Measurements from ENCODE around the gene ZNF324. TPM values are rescaled to one million over a fixed set of nuclear protein-coding genes. Genes with fewer than 3 reads are reported as not detected.

The ZNF324 gene
- total RNA-seq, 1 donor, result 20.6 TPM

DNA sequence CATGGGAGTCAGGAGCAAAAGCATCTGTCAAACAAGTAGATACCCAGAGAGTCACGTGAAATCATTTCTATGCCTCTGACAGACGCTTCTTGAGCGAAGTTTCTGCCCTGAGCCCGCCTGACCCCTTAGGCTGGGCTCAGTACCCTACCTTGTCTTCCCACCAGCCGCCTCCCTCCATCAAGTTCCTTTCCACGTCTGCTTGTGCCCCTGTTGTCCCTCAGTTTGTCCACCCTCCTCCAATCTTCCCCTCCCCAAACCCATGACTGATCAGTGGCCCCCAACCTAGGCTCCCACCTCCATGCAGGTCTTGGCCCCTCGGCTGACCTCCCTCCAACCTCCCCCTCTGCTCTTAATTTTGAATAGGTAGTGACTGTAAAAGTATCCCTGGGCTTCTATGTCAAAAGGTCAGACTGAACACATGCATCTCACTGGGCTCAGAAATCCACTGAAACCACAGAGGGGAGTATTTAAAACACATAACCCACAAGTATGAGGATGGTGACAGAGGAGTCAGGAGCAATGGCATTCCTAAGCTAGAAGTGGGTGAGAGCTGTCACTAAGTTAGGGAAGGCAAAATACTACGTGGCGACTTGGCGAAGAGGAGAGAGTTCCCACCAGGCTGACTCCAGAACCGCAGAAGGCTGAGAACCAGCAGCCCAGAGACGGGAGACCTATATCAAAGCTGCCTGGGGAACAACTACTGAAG, 7.6 kb downstream of the ZNF324 start:
- peaks cover 18% of the 10 kb centered on the region for H3K4me1 ChIP-seq (ENCODE audit: insufficient read depth, low read length)
- no peak for TF ChIP-seq CTCF (IDR thresholded peaks at IDR 0.05; ENCODE audit: extremely low read depth, low read depth, low read length)
- peaks cover 15% of the 10 kb centered on the region for H3K36me3 ChIP-seq (ENCODE audit: insufficient read depth, low read length)
- no peaks in the 10 kb centered on the region for H3K9me3 ChIP-seq (ENCODE audit: low read depth, low read length)
- H2AFZ ChIP-seq (ENCODE audit: low read length), result no peak overlapping the region
- DNase-seq (ENCODE audit: insufficient read length, low spot score, missing footprints), result peak; percentile 96
- peak overlapping the region; percentile 80 for H3K4me3 ChIP-seq (ENCODE audit: insufficient read depth, low read length)
- peak overlapping the region; percentile 95 for H3K4me2 ChIP-seq (ENCODE audit: insufficient read depth, low read length)
- peaks cover 6% of the 10 kb centered on the region for H4K20me1 ChIP-seq (ENCODE audit: insufficient read depth, low read length)
- H3K79me2 ChIP-seq (ENCODE audit: insufficient read depth, low read length), result peaks cover 6% of the 10 kb centered on the region
- no peaks in the 10 kb centered on the region for H3K27me3 ChIP-seq (ENCODE audit: insufficient read depth, low read length)
- peak overlapping the region; percentile 96 for H3K27ac ChIP-seq (ENCODE audit: low read depth, low read length)

DNA sequence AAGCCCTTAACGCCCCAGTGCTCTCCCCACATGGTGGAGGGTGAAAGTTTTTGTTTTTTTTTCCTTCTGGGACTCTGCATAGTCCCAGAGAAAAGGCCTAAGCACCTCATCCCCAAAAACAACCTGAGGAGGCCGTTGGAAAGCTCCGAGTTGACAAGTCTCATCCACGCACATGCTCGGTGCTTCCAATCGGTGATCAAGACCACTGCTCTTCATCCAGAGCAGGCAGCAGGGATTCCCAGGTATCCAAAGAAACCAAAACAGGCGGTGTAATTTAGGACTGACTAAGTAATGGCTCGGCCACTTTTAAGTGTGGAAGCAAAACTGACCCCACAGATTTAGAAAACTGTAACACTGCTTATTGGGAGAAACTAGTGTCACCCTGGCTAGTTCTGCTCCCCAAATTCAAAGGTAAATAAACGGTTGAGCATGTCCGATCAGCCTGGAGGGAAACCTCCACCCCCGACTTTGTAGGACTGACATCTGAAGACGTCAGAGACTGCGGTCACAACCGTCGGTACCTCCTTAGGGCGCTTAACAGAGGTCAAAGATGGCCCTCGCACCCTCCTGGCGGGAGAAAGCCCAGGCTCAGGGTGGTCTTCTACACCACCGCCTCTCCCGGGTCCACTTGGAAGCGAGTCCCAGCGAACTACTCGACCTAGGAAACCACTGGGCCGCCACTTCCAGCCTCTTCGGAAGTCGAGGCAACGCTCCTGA, 8.3 kb downstream of the ZNF324 start:
- Histone ChIP-seq H2AFZ (ENCODE audit: low read length) (peak overlapping the region; percentile 85), H3K9me3 (ENCODE audit: low read depth, low read length) (no peaks in the 10 kb centered on the region), H3K27ac (ENCODE audit: low read depth, low read length) (peak overlapping the region; percentile 96), H3K4me1 (ENCODE audit: insufficient read depth, low read length) (peaks cover 18% of the 10 kb centered on the region), H3K36me3 (ENCODE audit: insufficient read depth, low read length) (peaks cover 15% of the 10 kb centered on the region), H3K79me2 (ENCODE audit: insufficient read depth, low read length) (no peaks in the 10 kb centered on the region), H3K4me3 (ENCODE audit: insufficient read depth, low read length) (peak overlapping the region; percentile 80), H3K4me2 (ENCODE audit: insufficient read depth, low read length) (peak overlapping the region; percentile 95), H4K20me1 (ENCODE audit: insufficient read depth, low read length) (peaks cover 4% of the 10 kb centered on the region), H3K27me3 (ENCODE audit: insufficient read depth, low read length) (no peaks in the 10 kb centered on the region)
- DNase-seq (ENCODE audit: insufficient read length, low spot score, missing footprints), result no peak
- TF ChIP-seq CTCF (IDR thresholded peaks at IDR 0.05; ENCODE audit: extremely low read depth, low read depth, low read length), result no peak

DNA sequence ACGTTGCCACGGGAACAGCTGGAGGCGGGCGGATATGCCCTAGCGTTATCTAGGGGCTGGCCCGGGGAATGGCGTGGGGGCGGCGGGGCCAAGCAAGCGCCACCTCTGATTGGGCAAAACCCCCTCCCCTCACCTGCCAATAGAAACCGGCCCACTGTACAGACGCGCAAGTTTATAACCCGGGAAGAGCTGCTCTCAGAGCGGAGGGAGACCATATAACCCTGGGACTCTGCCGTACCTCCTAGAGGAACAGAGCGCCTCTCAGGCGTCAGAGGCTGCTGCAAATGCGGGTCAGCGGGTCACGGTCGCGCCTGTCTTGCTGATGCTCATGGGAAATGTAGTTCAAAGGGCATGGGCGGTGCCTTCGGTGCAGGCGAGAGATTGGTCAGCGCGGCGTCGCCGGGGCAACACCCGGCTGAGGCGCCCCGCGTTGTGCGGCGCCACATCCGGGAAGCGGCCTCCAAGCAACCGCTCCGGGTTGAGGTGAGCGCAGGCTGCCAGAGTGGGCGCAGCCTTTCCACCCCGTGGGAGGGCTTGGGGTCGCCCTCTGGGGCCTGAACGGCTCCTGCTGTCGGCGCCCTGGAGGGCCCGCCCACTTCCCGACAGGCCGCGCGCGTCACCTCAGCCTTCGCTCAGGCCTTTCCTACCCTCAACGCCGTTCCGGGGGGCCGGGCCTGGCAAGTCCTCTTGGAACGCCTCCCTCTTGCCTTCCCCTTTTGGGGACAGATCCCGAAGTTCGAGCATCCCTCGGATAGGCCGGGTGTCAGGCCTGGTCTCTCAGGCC, 9.0 kb downstream of the ZNF324 start, which contains the start of gene ZNF446:
TSS of gene ZNF446 (plus strand) at position 639 of the 784 bp plus-strand sequence. CDS start 867 bp downstream, outside the sequence.
- peak within 1 kb of the TSS; percentile 95 for H3K4me2 ChIP-seq (ENCODE audit: insufficient read depth, low read length)
- peaks cover 4% of the 10 kb centered on the region for H4K20me1 ChIP-seq (ENCODE audit: insufficient read depth, low read length)
- no peaks in the 10 kb centered on the region for H3K9me3 ChIP-seq (ENCODE audit: low read depth, low read length)
- H3K27ac ChIP-seq (ENCODE audit: low read depth, low read length), result peak within 1 kb of the TSS; percentile 96
- no peaks in the 10 kb centered on the region for H3K79me2 ChIP-seq (ENCODE audit: insufficient read depth, low read length)
- H3K4me3 ChIP-seq (ENCODE audit: insufficient read depth, low read length), result peak within 1 kb of the TSS; percentile 80
- H2AFZ ChIP-seq (ENCODE audit: low read length), result peak within 1 kb of the TSS; percentile 85
- H3K27me3 ChIP-seq (ENCODE audit: insufficient read depth, low read length), result no peaks in the 10 kb centered on the region
- peaks cover 15% of the 10 kb centered on the region for H3K36me3 ChIP-seq (ENCODE audit: insufficient read depth, low read length)
- DNase-seq (ENCODE audit: insufficient read length, low spot score, missing footprints), result peak; percentile 99
- H3K4me1 ChIP-seq (ENCODE audit: insufficient read depth, low read length), result peaks cover 18% of the 10 kb centered on the region
- TF ChIP-seq CTCF (IDR thresholded peaks at IDR 0.05; ENCODE audit: extremely low read depth, low read depth, low read length), result no peak

All from osteoblast (primary cell).